HG02588 (cell line): ENCODE data around the gene LCP2.

Experiments
- ATAC-seq: cut with Tn5 transposase; IDR thresholded peaks from one replicate; pipeline ENCODE4 v1.9.1; 2021; ENCODE audit warnings: mild to moderate bottlenecking, moderate library complexity; ENCODE audit not compliant: unreplicated experiment

The LCP2 gene

DNA sequence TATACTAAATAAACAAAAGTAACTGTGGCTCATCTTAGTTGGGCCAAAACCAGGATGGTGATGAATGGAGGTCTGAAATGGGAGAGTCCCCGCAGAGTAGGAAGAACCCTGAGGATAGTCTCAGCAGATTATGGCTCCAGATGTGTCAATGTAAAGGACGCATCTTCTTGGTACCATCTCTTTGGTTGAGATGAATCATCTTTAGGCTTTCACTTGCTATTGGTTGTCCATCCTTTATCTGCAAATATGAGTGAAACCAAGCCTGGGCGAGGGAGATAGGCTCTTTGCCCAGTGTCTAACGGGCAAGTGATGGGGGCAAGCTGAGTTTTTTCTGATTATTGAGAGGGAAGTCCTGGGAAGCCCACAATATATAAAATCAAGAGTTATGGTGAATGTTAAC is 19.4 kb upstream of the LCP2 start:
- ATAC-seq: no peak

DNA sequence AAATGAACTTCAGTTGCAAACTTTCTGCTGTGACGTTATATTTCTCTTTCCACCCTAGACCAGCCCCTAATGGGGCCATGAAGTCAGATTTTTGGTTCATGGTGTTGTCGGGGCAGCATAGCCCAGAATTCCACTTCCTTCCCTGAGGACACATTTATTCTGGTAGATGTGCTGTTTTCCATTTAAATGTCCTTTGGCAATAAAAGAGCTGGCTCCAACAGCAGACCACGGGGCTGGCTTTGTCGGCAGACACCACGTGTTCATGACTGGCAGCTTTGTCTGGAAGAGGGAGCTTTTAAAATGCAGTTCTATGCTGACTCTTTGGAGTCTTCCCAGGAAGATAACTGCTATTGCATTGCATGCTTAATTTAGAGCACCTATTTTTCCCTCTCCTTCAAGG is 17.6 kb upstream of the LCP2 start:
- no peak for ATAC-seq

DNA sequence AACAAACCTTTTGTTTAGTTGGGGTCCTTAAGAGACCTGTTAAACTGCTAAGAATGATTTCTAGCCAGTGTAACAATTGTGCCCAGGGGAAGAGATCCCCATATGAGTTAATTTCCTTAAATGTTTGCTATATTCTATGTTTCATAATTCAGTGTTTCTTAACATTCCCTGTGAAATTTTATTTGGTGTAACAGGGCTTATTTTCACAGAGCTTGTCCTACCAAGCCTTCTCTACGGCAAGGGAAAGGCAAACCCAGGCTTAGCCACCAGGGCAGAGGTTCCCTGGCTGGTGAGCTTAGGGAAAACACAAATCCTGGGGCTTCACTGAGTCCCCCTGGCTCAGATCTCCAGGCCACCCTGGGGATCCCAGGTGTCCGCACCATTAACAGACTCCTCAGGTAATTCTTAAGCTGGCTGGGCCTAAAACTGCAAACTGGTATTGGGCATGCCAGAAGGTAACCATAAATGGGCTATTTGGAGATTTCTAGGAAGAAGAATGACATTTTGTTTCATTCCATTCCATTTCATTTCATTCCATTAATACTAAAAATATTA is 17.0 kb upstream of the LCP2 start:
- ATAC-seq: no peak

DNA sequence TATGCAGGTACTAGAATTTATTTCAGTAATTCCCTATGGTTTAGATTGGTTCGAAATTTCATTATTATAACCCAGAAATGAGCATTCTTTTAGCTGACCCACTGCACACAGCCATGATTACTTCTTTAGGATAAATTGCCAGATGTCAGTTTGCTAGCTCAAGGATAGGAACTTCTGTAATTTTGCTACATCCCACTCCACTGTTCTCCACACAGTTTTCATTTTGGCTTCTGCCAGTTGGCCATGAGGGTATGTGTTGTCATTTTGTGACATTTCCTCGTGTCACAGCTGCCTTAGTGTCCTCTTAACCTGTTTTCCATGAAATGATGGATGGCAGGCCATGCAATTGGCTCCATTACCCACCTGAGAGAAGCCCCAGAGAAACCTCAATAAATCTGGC is 16.2 kb upstream of the LCP2 start:
- ATAC-seq: no peak

DNA sequence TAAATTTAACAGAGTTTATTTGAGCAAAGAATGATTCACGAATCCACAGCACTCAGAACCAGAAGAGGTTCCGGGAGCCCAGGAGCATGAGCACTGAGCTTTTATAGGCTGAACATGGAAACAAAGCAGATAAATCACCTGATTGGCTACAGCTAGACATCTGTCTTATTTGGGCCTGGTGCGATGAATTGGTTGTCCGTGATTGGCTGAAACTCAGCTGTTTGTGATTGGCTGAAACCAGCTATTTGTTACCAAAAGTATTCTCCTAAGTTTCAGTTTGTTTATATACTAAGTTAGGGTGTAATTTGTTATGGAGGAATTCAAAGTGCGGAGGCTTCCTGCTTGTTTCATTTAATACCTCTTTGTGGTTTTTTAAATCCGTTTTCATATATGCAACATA is 15.8 kb upstream of the LCP2 start:
- no peak for ATAC-seq

DNA sequence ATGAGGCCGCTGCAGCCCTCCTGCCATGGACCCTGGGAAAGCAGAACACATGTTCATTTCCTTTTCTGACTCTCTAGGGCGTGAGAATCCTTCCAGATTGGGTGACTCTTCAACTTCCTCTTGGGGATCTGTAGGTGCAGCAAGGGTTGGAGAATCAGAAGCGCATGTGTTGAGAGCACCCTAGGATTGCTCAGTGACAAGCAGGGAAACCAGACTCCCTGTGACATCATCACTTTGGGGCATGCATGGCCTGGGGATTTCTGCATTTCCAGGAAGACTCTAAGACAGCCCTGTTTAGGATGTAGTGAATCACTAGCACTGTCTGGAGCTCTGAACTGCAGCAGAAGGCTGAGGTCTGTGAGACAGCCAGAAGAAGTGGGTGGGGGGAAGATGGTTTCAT is 15.1 kb upstream of the LCP2 start:
- peak; percentile 82 for ATAC-seq

DNA sequence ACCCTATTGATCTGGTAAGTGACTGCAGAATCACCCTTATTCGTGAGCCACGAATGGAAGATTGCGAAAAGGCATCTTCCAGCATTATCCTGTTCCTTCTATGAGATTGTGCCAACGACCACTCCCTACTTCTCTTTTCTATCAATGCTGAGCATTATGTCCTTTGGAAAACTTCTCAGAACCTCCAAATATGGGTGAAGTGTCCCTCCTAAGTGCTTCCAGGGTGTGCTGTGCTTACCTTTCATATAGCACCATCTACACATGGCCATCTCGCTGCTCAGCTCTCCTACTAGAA is 14.7 kb upstream of the LCP2 start:
- peak; percentile 8 for ATAC-seq

DNA sequence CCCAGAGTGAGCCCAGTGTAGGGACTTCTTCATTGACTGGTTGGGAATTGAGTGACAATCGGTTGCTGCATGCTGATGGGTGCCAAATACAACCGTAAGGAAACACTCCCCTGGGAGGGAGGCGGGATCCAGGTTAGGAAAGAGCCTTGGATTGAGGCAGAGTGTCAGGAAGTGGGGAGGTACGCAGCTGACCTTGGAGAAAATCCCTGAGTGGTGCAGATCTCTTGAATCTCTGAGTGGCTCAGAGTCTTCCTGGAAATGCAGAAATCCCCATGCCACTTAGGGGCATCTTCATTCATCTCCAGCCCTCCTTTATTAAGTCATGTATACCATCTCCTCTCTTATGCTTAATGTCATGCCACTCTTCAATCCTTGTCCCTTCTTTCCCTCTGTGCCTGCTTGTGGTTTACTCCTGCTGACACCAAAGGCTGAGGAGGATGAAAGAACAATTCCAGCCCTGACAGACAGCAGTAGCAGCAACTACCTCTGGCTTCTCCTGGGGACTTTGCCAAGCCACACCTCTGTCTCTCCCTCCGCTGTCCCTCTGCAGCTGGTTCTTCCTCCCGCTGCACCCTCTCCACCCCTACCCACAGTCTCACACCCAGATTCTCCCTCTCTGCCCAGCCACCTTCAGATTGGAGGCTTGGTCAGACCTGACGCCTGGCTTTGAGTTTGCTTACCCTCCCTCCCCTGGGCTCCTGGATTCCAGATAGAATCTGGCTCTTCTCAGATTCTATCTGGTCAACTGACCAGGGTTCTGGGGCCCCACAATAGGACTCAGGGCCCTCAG is 14.1 kb upstream of the LCP2 start:
- no peak for ATAC-seq

DNA sequence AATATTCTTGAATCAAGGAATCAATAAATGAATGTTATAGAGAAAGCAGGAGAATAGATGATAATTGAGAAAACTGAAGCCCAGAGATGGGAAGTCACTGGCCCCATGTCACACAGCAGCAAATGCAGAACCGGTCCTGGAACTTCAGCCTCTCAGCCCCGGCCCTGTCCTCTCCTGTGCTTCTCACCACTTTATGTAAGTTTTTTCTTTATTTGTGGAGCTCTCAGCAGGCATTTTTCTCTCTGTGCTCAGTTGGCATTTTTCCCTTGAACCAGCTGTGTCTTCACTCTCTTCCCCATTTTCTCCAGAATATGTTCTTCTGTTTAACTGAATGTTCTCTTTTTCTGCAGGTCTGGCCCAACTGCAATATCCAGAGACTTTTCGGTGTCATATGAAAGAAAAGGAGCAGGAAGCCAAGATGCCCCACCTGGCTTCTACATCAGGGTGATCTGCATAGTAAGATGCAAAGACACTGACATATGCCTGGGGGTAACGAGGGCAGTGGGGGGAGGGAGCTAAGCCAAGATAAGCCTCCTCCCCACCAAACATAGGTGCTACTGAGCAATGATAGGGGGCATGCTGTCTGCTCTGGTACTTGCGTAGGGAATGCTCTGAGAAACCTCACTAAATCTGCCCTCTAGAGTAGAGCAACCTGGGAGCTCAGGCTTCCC is 12.8 kb upstream of the LCP2 start:
- no peak for ATAC-seq

DNA sequence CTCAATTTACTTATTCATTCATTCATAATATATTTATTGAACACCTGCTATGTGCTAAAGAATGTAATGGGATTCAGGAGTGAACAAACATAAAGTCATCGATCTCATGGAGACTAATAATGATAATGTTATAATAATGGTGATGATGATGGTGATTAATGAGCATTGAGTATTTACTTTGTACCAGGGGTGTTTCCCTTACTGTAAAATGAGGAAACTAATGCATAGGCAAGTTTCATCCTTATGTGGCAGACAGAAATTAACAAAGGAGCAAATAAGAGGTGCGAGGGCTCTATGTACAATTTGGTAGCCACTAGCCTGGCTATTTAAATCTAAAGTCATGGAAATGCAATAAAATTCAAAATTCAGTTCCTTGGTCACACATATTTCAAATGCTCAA is 11.1 kb upstream of the LCP2 start:
- no peak for ATAC-seq

DNA sequence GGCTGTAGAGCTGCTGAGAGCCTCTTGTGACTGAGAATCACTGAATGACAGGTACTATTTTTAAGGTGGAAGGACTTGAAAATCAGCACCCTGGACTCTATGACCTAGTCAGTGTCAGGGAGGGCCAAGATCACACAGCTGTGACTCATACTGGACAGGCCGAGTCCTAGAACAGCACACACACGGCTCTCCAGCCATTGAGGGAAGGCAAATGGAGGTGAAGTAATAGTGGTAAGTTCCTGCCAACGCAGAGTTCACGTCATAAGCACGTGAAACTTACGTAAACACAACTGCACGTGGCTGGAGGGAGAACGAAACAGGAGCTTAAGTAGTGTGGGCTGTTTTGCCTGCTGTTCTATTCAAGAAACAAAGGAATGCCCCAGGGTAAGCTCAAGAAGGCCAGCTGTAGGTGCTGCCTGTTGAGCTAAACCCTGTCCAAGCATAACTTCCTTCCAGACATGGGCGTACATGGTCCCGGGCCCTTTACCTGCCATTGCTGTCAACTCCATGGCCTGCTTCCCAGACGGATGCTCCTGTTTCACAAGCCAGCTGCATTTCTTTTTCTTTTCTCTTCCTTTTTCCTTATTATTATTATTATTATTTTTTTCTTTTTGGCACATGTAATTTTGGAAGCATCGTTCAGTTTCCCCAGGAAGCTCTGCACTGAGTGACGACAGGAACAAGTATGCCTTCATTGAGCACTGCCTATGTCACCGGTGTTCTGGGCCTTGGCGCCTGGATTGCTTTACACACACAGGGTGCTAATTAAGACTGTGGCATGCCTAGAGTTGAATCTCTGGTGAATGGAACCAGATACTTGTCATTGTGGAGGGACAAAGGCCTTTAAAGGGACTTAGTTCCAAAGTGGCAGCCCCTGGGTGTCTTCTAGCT is 10.2 kb upstream of the LCP2 start:
- no peak for ATAC-seq

DNA sequence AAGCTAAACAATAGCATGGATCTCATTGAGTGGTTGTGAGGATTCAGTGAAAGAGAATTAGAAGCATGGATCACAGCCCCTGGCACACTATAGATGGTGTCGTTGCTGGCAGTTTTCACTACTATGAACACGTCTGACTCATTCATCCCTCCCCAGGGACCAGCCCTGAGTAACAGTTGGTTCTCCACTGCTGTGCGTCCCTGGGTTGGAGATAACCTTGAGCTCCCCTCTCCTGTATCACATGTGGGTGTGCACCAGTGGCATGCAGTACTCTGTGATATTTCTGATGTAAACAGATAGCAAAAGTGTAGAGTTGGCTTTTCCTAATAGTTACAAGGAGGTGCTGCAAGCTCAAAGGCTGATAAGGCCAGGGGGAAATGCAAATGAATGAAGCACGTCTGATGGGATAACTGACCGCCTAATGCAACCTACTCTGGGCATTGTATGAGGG is 8.8 kb upstream of the LCP2 start:
- peak; percentile 63 for ATAC-seq

DNA sequence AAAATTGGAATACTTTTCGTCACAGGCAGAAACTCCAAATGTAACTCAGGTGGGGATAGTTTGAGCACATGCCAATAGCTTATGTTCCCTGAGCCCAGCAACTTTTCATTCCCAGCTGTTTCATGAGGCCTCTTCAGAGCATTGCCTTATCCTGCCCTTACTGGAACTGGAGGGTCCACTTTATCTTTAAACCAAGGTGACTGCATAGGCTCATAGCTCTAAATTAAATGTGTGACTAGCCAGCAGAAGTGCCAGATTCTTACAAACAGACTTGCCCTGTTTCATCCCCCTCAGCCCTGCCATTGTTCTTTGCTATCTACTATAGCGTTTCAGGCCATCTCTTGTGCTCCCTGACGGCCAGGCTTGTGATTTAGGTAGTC is 8.1 kb upstream of the LCP2 start:
- no peak for ATAC-seq

DNA sequence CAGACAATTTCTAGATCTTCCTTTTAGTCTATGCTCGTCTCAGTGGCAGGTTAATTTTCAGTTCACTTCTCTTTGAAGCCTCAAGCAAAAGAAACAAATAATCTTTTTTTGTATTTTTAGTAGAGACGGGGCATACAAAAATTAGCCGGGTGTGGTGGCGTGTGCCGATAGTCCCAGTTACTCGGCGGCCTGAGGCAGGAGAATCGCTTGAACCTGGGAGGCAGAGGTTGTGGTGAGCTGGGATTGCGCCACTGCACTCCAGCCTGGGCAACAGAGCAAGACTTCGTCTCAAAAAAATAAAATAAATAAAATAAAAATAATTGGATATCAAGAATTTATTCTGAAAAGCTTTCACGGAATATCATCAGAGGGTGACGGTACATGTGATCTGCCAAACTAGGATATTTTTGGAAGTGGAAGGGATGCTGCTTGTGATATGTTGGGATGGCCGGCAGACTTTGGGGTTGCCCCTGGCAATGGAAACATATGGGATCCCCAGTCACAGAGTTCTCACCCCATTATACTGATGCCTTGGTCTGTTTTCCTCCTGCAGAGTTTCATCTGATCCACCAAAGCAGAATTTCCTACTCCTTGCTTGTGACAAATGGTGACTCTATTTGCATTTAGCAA is 7.6 kb upstream of the LCP2 start:
- ATAC-seq: no peak

DNA sequence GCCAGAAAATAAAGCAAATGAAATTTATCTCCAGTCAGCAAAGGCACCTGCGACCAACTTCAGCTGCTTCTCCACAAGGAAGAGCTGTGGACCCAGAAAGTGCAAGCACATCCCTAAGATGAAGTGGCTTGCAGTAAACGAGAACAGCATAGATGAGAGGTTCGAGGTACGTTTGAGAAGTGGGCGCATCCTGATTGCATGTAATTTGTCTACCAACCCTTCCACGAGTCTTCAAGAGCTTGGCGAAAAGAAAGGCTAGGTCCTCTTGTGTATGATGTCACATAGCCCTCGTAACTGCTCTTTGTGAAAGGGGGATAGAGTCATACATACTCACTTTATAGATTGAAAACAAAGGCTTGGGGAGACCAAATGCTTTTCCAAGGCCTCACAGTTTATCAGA is 6.0 kb upstream of the LCP2 start:
- no peak for ATAC-seq

DNA sequence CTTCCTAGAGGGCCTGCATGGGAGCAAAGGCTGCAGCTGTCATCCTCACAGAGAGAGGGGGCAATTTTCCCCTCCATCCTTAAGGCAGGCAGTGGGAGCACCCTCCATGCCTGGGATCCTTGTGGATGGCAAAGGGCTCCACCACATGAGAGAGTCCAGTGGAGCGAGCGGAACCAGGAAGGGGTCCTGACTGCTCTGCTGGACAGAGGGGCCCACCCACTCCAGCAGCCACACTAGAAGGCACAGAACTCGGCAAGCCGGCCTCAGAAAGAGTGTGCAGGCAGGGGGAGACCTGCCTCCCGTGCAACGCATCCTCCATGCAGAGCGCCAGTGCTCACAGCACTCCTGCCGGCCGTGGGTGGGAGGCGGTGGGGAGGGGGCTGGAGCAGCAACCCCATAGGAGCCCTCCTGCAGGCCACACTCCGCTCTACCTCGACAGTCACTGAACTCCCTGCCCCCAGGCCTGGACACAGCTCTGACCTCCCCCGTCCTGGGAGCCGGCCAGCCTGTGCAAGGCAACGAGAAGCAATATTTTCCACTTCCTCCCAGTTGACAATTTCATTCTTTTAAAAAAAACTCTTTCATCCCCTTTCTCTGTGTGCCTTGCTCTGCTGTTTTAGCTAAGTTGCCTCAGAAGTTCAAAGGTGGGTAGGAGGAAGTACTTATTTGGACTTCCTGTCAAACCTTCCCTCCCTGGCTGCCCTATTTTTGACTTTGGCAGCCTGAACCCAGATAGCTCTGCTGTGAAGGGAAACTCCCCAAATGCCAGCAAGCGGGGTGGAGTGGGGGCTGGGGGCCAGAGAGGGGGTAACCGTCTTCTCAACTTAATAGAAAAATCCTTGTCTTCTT is 5.3 kb upstream of the LCP2 start:
- ATAC-seq: peak; percentile 70

DNA sequence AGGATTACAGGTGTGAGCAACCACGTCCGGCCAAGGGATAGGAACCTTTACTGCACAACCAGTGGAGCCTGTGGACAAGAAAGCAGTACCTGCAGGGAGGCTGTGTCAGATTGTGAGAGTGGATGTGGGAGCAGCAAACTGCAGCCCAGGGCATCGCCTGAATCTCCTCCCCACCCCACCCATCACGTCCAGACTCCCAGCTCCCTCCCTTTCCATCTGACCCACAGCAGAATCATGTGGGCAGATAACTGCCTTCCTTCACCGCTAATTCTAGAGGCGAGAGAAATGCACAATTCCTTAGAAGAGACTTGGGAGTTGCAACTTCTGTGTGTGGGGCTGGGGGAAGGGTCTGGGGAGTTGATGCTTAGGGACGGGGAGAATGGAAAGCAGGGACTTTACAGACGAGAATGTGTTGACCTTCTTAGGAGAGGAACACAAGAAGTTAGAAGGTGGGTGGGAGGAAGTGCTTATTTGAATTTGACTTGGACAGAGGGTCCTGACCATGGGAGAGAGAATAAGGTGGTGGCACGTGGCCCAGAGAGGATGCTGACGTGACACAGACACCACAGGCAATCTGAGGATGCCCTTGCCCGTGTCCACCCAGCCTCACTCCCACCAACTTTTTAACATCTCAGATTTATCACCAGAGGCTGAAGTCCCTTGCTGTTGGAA is 4.5 kb upstream of the LCP2 start:
- ATAC-seq: no peak

DNA sequence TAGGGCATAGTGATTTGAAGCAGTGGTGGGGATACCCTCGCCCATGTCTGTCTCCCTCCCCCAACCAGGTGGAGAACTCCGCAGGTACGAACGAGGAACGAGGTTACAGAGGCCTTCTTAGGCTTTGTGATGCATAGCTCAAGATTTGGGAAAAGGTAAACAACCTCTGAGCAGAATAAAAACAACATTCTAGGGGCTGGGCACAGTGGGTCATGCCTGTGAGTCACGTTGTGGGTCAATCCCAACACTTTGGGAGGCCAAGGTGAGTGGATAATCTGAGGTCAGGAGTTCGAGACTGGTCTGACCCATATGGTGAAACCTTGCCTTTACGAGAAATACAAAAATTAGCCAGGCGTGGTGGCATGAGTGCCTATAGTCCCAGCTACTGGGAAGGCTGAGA is 3.6 kb upstream of the LCP2 start:
- ATAC-seq: no peak

DNA sequence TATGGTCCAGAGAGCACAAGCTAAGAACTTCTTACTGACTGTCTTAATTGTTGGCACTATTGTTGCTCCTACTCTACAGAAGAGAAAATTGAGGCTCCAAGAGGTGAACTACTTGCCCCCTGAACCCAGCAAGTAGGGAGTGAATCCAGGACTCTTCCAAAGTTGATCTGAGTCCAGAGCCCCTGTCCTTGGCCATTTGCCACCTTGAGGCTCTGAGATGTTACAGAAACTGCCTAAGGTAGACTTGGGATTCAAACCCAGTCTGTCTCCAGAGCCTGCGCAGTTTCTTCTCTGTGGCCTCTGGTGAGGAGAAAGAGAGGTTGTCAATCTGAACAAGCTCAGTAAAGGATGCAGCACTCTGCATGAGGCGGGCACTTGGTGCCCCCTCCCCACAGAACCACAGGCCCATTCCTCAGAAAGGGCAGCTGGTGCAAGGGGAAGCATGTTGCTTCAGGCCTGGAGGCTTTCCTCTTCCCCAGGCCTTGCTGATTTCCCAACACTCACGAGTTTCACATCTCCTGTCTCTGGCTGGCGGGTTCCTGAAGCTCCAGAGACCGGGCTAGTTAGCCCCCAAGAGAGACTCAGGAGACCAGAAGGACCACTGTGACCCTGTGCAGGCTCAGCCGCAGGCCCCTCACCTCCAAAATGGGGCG is 2.9 kb upstream of the LCP2 start:
- no peak for ATAC-seq
